Activated naive CD4-positive, alpha-beta T cell treated with anti-CD3 and anti-CD28 coated beads, Interleukin-2, amount 10 ng/mL, durations not matched to agents 7 days and 5 days (primary cell): ENCODE results near the gene TNRC18.
"Not testable (repeated sequence)": the region's sequence is repeated elsewhere in the genome, so short reads cannot be mapped to it uniquely, and the experiment has no call there.

Experiments
- CTCF ChIA-PET: fragments of 350-600 bp; sonication (Branson Sonifier 250); formaldehyde crosslinking; loops from one replicate; lab custom pipeline; 2021; ENCODE audit warnings: antibody characterized with exemption; lab: Charles Lee
- DNase-seq: peaks from one replicate; pipeline ENCODE4 v3.0.0-alpha.2; 2020
- H3K27ac Mint-ChIP-seq: one replicate; pipeline ENCODE4 v1.8.0; 2021; ENCODE audit warnings: mild to moderate bottlenecking, moderate library complexity, mixed read lengths
- H3K27me3 Mint-ChIP-seq: one replicate; pipeline ENCODE4 v1.8.0; 2021; ENCODE audit warnings: mild to moderate bottlenecking, mixed read lengths
- H3K36me3 Mint-ChIP-seq: one replicate; pipeline ENCODE4 v1.8.0; 2021; ENCODE audit warnings: mixed read lengths
- H3K4me1 Mint-ChIP-seq: one replicate; pipeline ENCODE4 v1.8.0; 2021; ENCODE audit warnings: mixed read lengths
- H3K4me3 Mint-ChIP-seq: one replicate; pipeline ENCODE4 v1.8.0; 2021; ENCODE audit warnings: mild to moderate bottlenecking, moderate library complexity, mixed read lengths
- H3K9me3 Mint-ChIP-seq: one replicate; pipeline ENCODE4 v1.8.0; 2021; ENCODE audit warnings: mixed read lengths

Gene TNRC18, protein sequence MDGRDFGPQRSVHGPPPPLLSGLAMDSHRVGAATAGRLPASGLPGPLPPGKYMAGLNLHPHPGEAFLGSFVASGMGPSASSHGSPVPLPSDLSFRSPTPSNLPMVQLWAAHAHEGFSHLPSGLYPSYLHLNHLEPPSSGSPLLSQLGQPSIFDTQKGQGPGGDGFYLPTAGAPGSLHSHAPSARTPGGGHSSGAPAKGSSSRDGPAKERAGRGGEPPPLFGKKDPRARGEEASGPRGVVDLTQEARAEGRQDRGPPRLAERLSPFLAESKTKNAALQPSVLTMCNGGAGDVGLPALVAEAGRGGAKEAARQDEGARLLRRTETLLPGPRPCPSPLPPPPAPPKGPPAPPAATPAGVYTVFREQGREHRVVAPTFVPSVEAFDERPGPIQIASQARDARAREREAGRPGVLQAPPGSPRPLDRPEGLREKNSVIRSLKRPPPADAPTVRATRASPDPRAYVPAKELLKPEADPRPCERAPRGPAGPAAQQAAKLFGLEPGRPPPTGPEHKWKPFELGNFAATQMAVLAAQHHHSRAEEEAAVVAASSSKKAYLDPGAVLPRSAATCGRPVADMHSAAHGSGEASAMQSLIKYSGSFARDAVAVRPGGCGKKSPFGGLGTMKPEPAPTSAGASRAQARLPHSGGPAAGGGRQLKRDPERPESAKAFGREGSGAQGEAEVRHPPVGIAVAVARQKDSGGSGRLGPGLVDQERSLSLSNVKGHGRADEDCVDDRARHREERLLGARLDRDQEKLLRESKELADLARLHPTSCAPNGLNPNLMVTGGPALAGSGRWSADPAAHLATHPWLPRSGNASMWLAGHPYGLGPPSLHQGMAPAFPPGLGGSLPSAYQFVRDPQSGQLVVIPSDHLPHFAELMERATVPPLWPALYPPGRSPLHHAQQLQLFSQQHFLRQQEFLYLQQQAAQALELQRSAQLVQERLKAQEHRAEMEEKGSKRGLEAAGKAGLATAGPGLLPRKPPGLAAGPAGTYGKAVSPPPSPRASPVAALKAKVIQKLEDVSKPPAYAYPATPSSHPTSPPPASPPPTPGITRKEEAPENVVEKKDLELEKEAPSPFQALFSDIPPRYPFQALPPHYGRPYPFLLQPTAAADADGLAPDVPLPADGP (N-terminal part only)

DNA sequence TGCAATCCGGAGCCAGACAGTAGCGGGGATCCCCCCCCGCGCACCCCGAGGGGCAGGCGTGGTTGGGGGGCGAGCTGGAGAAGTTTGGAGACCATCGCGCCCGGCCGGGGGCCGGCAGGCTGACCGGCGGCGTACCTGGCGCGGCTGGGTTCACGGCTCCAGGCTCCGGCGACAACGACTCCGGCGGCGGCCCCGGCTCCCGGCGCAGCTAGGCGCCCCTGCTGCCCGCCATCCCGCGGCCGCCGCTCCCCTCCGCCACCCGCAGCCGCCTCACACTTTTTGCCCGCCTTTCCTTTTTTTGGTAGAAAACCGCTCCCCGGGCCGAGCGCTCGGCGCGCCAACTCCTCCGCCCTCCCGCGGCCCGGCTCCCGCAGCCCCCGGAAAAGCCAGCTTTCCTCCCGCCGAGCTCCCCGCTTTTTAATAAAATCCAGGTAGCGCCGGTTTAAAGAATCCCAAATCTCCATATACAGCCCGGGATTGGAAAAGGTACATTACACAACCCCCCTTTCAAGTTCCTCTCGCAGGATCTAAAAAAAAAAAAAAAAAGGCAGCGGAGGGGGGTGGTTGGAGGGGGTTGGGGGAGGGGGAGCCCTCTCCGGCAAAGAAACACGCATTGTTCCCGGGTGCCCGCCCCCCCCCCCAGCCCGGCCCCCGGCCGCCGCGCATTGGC is at the start of gene TNRC18:
Gene TNRC18 (minus strand): TSS at position 529 of the 670 bp plus-strand sequence. CDS start 2,588 bp downstream, outside the sequence.
- Mint-ChIP-seq H3K36me3 (peaks cover 3% of the 10 kb centered on the region), H3K9me3 (no peaks in the 10 kb centered on the region), H3K4me3 (peak within 1 kb of the TSS; percentile 62), H3K4me1 (peaks cover 50% of the 10 kb centered on the region), H3K27ac (peak within 1 kb of the TSS; percentile 58), H3K27me3 (peaks cover 99% of the 10 kb centered on the region)
- CTCF ChIA-PET, result interaction anchor here (0.6 kb wide), 1 partner anchor 169 kb away, joined by 3 read pairs; no protein-coding TSS in a partner anchor
- DNase-seq, result no peak

DNA sequence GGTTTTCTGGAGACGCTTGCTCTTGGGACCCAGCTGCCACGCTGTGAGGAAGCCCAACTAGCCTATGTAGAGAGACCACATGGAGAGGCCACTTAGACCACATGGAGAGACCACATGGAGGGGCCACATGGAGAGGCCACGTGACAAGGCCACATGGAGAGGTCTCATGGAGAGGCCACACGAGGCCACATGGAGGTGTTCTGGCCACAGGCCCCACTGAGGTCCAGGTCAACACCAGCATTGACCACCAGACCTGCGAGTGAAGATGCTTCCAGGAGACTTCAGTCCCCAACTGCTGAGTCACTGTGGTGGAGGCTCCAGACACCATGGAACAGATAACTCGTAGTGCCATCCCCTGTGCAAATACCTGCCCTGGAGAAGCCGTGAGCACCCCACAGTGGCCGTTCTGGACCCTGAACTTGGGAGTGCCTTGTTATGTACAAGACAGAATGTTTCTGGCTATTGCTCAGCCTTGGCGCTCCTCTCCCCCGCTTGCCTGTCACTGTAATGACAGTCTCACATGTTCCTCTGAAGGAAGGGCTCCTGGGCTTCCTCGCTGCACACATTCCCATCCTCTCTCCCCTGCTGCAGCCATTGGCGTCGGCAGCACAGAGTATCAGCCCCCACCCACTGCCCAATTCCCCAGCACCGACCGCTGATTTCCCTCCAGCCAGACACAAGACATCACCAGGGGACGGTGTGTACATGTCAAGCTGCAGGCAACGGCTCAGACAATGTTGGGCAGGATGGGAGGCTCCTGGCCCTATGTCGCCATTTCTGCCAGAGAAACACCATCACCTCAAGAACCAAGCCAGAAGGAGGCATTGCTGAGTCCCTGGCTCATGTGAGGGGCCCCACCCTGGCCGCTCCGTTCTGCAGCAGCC is 49.0 kb upstream of the TNRC18 start:
- CTCF ChIA-PET, result interaction anchor here (0.7 kb wide), 1 partner anchor 250 kb away, joined by 3 read pairs; no protein-coding TSS in a partner anchor
- no peak overlapping the region for H3K27ac Mint-ChIP-seq
- H3K4me1 Mint-ChIP-seq, result peaks cover 3% of the 10 kb centered on the region
- H3K27me3 Mint-ChIP-seq, result no peaks in the 10 kb centered on the region
- H3K36me3 Mint-ChIP-seq, result no peaks in the 10 kb centered on the region
- no peak for DNase-seq
- no peaks in the 10 kb centered on the region for H3K9me3 Mint-ChIP-seq
- H3K4me3 Mint-ChIP-seq, result no peak overlapping the region

DNA sequence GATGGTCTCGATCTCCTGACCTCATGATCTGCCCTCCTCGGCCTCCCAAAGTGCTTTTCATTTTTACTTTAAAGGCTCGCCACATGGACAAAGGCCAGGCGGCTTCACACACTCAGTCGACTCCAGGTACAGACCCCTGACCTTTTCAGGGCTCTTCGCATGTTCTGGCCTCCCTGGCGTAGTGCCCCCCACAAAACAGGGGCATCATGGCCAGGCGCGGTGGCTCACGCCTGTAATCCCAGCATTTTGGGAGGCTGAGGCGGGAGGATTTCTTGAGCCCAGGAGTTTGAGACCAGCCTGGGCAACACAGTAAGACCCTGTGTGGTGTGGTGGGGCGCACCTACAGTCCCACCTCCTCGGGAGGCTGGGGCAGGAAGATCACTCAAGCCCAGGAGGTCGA is 48.0 kb upstream of the TNRC18 start:
- H3K4me3 Mint-ChIP-seq, H3K9me3 Mint-ChIP-seq, H3K4me1 Mint-ChIP-seq, H3K27me3 Mint-ChIP-seq, H3K36me3 Mint-ChIP-seq, DNase-seq, H3K27ac Mint-ChIP-seq, CTCF ChIA-PET: not testable (repeated sequence)

DNA sequence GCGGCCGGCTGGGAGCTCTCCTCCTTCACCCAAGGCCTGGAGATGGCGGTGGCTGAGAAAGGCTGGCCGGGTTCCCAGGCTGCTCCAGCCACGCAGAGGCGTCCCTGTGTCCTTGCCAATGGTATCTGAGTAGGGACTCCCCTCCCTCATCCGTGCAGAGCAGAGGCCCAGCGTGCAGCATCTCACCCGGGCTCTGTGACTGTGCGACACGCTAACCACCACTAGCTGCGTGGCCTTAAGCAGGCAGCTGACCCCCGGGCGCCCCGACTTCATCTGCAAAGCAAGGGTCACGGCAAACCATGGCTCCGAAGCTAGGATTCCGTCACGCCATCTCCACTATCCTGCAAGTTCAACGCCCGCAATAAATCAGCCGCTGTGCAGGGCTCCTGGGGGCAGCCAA is 47.2 kb upstream of the TNRC18 start:
- Mint-ChIP-seq H3K4me1 (no peaks in the 10 kb centered on the region), H3K36me3 (no peaks in the 10 kb centered on the region), H3K27ac (no peak overlapping the region), H3K9me3 (no peaks in the 10 kb centered on the region), H3K27me3 (peaks cover 4% of the 10 kb centered on the region), H3K4me3 (no peak overlapping the region)
- no peak for DNase-seq
- CTCF ChIA-PET, result interaction anchor here (0.6 kb wide), 1 partner anchor 21 kb away, joined by 3 read pairs; no protein-coding TSS in a partner anchor

DNA sequence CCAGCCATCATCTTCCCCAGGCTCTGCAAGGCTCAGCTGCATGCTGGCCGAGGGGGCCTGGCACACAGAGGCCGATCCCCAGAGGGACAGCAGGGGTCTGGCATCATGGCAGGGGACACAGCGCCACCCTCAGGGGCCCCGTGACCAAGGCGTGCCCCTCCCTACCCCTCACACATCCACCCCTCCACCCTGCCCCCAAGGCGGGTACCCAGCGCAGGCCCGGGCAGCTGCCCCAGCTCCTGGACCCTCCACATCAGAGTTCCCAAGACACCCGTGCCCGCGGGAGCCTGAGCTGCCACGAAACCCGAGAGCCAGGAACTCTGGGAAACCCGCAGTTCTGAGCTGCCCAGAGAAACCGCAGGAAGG is 46.5 kb upstream of the TNRC18 start:
- H3K36me3 Mint-ChIP-seq, result no peaks in the 10 kb centered on the region
- no peaks in the 10 kb centered on the region for H3K4me1 Mint-ChIP-seq
- H3K27ac Mint-ChIP-seq, result no peak overlapping the region
- no peak overlapping the region for H3K4me3 Mint-ChIP-seq
- CTCF ChIA-PET, result interaction anchor here (1.0 kb wide), 1 partner anchor 104 kb away, joined by 3 read pairs; no protein-coding TSS in a partner anchor
- no peaks in the 10 kb centered on the region for H3K9me3 Mint-ChIP-seq
- peaks cover 4% of the 10 kb centered on the region for H3K27me3 Mint-ChIP-seq
- no peak for DNase-seq

DNA sequence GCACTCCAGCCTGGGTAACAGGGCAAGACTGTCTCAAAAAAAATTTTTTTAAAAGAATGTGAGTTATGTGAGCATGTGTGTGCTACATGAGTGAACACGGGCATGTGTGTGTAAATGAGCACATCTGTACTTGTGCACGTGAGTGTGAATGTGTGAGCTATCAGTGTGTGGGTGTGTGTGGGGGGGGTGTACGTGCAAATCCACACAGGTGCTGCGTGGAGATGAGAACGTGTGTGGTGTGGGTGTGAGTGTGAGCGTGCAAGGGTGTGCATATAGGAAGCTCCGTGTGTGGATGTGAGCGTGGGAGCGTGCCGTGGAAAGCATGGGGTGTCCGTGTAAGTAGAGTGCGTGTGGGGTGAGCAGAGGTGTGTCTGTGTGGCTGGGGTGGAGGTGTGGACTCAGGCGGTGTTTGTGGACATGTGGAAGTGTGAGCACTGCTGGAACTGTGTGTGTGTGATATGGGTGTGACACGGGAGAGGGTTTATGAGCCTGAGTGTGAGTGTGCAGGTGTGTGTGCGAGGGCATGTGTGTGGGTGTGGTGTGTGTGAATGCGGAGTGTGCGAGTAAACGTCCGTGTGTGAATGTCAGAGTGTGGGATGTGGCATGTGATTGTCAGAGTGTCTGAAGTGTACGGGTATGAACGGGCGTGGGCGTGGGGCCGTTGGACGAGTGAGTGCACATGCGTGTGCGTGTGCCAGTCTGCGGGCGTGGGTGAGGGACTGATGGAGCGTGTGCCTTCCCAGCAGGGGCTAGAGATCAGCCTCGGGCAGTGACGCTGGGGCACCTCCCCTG is 45.9 kb upstream of the TNRC18 start:
- Mint-ChIP-seq H3K4me3 (no peak overlapping the region), H3K27me3 (peaks cover 4% of the 10 kb centered on the region)
- CTCF ChIA-PET, result interaction anchor here (1.0 kb wide), 2 partner anchors 16 to 103 kb away, joined by 3 to 4 read pairs; no protein-coding TSS in a partner anchor

DNA sequence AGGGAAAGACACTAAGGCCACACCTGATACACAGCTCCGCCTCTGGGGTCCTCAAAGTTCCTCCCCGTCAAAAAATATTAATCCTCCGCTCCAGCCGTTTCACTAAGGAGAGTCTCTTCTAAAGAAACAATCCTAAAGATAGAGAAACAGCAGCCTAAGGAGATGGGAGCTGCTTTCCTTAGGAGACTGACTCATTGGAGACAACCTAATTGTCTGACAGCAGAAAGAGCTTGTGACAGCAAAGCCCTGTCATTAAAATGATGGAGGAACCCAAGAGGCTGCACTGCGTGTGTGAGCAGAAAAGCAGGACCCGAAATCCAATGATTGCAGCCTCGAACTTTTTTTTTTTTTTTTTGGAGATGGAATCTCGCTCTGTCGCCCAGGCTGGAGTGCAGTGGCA is 44.0 kb upstream of the TNRC18 start:
- CTCF ChIA-PET, result no interaction called here
- H3K27ac Mint-ChIP-seq, result no peak overlapping the region

More for the DNA sequence above, 45.9 kb upstream of the TNRC18 start:
- Mint-ChIP-seq H3K9me3 (no peaks in the 10 kb centered on the region), H3K27ac (no peak overlapping the region), H3K4me1 (no peaks in the 10 kb centered on the region), H3K36me3 (no peaks in the 10 kb centered on the region)
- DNase-seq, result no peak

DNA sequence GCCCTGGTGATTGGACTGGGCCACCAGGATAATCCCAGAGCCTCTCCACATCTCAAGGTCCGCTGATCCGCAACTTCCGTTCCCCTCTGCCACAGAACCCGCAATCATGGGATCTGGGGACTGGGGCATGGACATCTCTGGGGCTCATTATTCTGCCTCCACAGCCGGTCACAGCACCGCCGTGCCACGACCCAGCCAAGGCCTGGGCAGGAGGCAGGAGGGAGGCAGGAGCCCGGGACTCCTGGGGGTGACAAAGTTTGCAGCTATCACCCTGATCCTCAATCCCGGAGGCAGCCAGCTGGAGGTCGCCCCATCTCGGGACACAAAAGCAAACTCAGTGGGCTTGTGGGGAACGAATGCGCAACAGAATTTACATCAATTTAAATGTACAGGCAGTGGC is 42.9 kb upstream of the TNRC18 start:
- CTCF ChIA-PET, result no interaction called here
- Mint-ChIP-seq H3K4me3 (no peak overlapping the region), H3K27ac (no peak overlapping the region), H3K4me1 (peaks cover 12% of the 10 kb centered on the region), H3K9me3 (no peaks in the 10 kb centered on the region), H3K27me3 (peaks cover 4% of the 10 kb centered on the region), H3K36me3 (no peaks in the 10 kb centered on the region)
- no peak for DNase-seq

More for the DNA sequence above, 44.0 kb upstream of the TNRC18 start:
- no peak overlapping the region for H3K4me3 Mint-ChIP-seq
- H3K36me3 Mint-ChIP-seq, result no peaks in the 10 kb centered on the region
- H3K4me1 Mint-ChIP-seq, result peaks cover 3% of the 10 kb centered on the region
- no peaks in the 10 kb centered on the region for H3K9me3 Mint-ChIP-seq
- peaks cover 4% of the 10 kb centered on the region for H3K27me3 Mint-ChIP-seq
- DNase-seq, result no peak

DNA sequence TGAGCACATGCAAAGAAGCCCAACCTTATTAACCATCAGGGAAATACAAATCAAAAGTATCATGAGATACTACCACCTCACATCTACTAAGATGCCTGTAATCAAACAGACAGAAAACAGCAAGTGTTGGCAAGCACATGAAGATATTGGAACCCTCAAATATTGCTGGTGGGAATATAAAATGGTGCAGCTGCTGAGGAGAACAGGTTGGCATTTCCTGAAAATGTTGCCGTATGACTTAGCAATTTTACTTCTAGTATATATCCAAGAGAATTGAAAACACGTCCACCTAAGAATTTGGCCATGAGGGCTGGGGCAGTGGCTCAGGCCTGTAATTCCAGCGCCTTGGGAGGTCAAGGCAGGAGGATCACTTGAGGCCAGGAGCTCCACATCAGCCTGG is 39.4 kb upstream of the TNRC18 start:
- H3K27ac Mint-ChIP-seq, result peak overlapping the region; percentile 24
- no peaks in the 10 kb centered on the region for H3K36me3 Mint-ChIP-seq
- H3K27me3 Mint-ChIP-seq, result peaks cover 5% of the 10 kb centered on the region
- H3K4me1 Mint-ChIP-seq, result peaks cover 12% of the 10 kb centered on the region
- CTCF ChIA-PET, result no interaction called here
- no peak for DNase-seq
- no peaks in the 10 kb centered on the region for H3K9me3 Mint-ChIP-seq
- H3K4me3 Mint-ChIP-seq, result no peak overlapping the region

DNA sequence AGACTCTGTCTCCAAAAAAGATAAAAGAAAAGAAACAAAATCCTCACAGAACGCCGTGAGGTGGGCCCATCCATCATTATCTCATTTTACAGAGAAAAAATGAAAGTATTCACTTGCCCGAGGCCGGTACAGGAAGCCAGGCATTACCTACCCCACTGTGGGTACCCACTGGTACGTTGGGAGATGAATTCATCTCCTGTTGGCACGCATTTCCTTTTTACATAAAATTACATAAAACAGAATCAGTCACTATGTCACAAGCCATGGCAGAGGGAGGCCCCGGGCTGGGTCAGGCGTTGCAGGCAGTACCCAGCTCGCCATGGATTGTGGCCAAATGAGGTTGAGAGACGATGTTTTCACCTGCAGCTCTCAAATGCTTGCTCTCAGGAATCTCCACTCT is 38.6 kb upstream of the TNRC18 start:
- H3K36me3 Mint-ChIP-seq, result no peaks in the 10 kb centered on the region
- peaks cover 12% of the 10 kb centered on the region for H3K4me1 Mint-ChIP-seq
- H3K9me3 Mint-ChIP-seq, result no peaks in the 10 kb centered on the region
- H3K4me3 Mint-ChIP-seq, result no peak overlapping the region
- CTCF ChIA-PET, result no interaction called here
- peaks cover 12% of the 10 kb centered on the region for H3K27me3 Mint-ChIP-seq
- H3K27ac Mint-ChIP-seq, result peak overlapping the region; percentile 7
- DNase-seq, result no peak

DNA sequence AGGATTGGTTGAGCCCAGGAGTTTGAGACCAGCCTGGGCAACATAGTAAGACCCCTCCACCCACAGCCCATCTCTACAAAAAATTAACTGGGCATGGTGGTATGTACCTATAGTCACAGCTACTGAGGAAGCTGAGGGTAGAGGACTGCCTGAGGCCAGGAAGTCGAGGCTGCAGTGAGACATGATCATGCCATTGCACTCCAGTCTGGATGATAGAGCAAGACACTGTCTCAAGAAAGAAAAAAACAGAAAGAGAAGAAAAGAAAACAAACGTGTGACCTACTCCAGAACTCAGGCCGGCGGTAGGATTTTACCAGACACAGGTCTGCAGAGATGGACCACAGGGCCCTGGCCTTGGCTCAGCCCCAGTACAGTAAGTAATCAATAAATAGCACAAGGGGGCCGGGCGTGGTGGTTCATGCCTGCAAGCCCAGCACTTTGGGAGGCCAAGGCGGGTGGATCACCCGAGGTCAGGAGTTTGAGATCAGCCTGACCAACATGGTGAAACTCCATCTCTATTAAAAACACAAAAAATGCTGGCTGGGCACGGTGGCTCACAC is 35.4 kb upstream of the TNRC18 start:
- H3K27ac Mint-ChIP-seq, result no peak overlapping the region
- H3K36me3 Mint-ChIP-seq, result no peaks in the 10 kb centered on the region
- H3K27me3 Mint-ChIP-seq, result peaks cover 35% of the 10 kb centered on the region
- H3K4me1 Mint-ChIP-seq, result peaks cover 12% of the 10 kb centered on the region
- DNase-seq, result no peak
- no peaks in the 10 kb centered on the region for H3K9me3 Mint-ChIP-seq
- H3K4me3 Mint-ChIP-seq, result no peak overlapping the region
- CTCF ChIA-PET, result no interaction called here

DNA sequence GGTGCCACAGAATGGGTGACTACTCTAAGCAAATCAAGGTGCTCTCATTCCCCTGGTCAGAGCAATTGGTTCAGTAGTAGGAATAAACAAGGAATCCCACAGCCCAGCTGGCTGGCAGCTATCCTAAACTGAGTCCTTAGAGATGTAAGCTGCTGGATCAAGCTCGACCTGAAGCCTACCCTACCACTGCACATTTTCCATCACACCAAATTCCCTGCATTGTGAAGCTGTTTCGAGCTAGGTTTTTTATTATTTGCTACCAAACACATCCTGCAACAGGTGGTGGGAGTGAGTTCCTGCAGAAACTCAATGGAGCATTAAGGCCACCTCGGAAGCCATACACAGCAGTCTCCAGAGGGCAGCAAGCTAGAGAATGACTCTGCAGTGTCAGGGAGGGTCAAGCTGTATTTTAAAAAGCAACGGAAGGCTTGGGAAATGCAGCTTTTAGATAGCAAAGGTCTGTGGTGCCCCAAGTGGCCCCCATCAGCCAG is 33.7 kb upstream of the TNRC18 start:
- H3K27ac Mint-ChIP-seq, result no peak overlapping the region

More for the DNA sequence above, 33.7 kb upstream of the TNRC18 start:
- CTCF ChIA-PET, result interaction anchor here (0.6 to 1.1 kb wide), 2 partner anchors 53 to 217 kb away, joined by 3 read pairs; no protein-coding TSS in a partner anchor
- Mint-ChIP-seq H3K9me3 (no peaks in the 10 kb centered on the region), H3K4me1 (peaks cover 6% of the 10 kb centered on the region), H3K4me3 (no peak overlapping the region), H3K27me3 (peaks cover 39% of the 10 kb centered on the region), H3K36me3 (no peaks in the 10 kb centered on the region)
- no peak for DNase-seq
